LHCN-M2 (cell line): ENCODE data around the gene INVS. TPM values are rescaled to one million over a fixed set of nuclear protein-coding genes. Genes with fewer than 3 reads are reported as not detected.
"Not testable (repeated sequence)": the region's sequence is repeated elsewhere in the genome, so short reads cannot be mapped to it uniquely, and the experiment has no call there.

Source experiments
- DNase-seq: peaks from one replicate; pipeline ENCODE4 v3.0.0-alpha.2; 2012; ENCODE audit warnings: low read depth
- polyA plus RNA-seq: library from polyadenylated mRNA; unstranded; fragments of >200 nt; gene quantifications from one replicate; pipeline ENCODE4 v1.2.1, GENCODE V29; 2012; ENCODE audit warnings: missing spikeins
- total RNA-seq: library from RNA; depleted of rRNA; stranded (reverse); fragments of >200 nt; gene quantifications from 2 replicates; pipeline ENCODE4 v1.2.3, GENCODE V29; 2014; rRNA removed

Gene INVS, protein sequence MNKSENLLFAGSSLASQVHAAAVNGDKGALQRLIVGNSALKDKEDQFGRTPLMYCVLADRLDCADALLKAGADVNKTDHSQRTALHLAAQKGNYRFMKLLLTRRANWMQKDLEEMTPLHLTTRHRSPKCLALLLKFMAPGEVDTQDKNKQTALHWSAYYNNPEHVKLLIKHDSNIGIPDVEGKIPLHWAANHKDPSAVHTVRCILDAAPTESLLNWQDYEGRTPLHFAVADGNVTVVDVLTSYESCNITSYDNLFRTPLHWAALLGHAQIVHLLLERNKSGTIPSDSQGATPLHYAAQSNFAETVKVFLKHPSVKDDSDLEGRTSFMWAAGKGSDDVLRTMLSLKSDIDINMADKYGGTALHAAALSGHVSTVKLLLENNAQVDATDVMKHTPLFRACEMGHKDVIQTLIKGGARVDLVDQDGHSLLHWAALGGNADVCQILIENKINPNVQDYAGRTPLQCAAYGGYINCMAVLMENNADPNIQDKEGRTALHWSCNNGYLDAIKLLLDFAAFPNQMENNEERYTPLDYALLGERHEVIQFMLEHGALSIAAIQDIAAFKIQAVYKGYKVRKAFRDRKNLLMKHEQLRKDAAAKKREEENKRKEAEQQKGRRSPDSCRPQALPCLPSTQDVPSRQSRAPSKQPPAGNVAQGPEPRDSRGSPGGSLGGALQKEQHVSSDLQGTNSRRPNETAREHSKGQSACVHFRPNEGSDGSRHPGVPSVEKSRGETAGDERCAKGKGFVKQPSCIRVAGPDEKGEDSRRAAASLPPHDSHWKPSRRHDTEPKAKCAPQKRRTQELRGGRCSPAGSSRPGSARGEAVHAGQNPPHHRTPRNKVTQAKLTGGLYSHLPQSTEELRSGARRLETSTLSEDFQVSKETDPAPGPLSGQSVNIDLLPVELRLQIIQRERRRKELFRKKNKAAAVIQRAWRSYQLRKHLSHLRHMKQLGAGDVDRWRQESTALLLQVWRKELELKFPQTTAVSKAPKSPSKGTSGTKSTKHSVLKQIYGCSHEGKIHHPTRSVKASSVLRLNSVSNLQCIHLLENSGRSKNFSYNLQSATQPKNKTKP
- 16.3 and 16.6 TPM in 2 replicates for total RNA-seq
- 5.7 TPM for polyA plus RNA-seq

DNA sequence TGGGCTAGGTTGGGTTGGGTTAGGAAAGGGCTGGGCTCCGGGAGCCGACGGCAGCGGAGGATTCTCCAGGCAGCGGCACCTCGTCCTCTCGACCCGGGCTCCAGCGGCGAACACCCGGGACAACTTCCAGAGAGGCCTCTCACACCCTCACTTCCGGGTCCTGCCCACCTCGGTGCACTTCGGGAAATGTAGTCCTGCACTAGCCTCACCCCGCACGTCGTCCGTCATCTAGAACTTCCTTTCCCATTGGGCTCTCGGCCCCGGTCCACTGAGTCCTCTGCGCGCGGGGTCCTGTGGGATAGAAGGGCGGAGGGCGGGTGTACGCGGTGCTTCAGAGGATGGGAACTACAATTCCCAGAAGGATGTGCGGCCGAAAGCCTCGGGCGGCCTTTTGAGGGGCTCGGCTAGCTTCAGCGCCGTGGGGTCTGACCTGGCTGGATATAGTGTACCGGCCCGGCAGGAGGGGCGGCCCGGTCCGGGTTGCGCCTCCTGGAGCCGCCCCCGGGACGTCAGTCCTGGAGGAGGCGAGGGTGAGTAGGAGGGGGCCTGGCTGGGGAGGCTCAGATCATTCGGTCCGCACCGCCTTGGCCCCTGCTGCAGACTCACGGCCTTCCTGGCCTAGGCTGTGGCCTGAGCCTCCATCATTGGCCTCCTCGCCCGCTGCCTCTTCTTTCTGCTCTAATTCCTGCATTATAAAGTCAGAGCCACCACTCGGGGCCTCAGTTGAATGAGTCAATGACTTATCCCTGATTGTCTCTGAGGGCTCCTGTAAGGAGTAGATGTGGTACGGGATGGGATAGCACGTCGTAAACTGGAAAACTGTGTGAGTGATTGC lies at the start of gene INVS, which contains the start of gene ERP44:
TSS of gene INVS (plus strand) at position 357 of the 835 bp plus-strand sequence. CDS start 5,279 bp downstream, outside the sequence.
TSS of gene ERP44 (minus strand) at position 114 of the 835 bp plus-strand sequence. CDS start 160 bp downstream, outside the sequence.
- peak; percentile 99 for DNase-seq

DNA sequence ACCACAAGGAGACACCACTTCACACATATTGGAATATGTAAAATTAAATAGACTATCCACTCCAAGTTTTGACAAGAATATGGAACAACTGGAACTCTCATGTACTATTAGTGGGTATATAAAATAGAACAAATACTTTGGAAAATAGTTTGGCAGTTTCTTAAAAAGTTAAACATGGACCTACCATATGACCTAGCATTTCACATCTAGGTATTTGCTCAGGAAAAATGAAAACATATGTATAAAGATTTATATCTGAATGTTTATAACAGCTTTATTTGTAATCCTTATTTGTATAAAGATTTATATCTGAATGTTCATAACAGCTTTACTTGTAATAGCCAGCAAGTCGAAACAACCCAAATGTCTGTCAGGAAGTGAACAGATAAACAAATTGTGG lies 49.5 kb upstream of the INVS start:
- DNase-seq: no peak

DNA sequence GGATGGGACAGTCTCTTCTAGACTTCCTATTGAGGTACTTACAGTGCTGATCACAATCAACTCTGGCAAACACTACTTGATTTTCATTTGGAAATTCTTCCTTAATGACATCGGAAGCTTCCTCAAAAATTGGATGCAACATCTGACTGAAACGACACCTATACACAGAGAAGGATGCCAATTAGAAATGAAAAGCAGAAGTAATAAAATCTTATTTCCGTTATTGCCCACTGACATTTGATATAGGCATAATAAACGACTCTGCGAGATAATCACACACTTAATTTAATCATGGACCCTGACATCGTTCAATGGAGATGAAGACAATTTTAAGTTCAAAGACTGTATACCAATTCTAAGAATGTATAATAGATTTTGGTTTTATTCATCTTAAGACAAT lies 46.7 kb upstream of the INVS start:
- DNase-seq: no peak

DNA sequence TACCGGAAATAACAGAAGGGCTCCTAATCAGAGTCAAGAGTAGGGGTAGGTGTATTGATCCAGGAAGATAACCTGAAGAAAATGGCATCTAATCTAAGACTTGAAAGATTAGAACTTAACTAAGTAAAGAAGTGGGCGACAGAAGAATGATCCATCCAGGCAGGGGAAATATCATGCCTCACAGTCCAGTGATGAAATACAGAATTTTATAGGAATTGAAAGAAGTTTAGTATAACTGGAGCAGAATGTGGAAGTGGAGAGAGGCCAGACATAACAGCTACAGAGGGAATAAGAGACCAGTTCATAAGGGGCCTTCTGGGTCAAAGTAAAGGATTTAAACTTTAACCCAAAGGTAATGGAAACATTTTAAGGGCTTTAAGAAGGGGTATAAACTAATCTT lies 42.5 kb upstream of the INVS start:
- no peak for DNase-seq

DNA sequence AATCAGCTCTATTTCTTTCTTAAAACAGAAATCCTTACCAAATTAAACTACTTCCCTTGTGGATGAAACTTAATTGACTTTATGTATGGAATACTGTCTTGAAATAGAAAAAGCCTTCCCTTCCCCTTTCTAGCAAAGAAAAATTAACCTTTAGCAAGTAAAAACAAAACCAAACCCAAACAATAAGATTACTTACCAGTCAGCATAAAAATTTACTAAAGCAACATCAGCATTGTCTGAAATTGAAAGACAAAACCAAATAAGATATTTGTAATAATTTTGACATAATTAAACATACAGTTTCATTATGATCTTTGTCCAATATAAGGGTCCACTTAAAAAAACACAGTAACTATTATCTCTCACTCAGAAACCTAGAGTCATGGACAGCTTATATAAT lies 41.4 kb upstream of the INVS start:
- DNase-seq: no peak

DNA sequence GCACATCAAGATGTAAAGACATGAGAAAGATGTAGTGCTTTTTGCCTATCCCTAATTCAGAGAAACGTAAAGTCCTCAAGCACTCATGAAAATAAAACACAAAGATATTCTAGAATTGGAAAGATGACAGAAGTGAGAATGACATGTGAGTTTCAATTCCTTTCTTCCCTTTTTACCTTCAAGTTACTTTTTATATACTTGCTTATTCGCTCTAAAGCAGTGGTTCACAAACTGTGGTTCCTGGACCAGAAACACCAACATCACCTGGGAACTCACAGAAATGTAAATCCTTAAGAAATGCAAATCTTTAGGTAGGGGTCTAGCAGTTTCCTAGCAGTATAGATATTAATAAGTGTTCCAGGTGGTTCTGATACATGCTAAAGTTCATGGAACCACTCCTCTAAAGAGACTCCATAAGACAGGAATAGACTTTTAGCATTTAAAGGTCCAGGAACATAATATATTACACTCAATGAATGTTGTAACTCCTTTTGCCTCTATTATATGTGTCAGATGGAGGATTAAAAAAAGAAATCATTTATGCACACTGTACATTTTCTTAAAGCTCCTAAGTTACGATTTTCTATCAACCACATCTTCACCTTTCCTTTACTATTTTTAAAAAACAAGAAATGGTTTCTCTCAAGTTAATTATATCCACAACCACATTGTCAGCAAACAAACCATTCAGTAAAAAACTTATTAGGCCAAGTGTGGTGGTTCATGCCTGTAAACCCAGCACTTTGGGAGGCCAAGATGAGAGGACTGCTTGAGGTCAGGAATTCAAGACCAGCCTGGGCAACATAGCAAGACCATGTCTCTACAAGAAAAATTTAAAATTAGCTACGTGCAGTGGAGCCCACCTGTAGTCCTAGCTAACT lies 40.1 kb upstream of the INVS start:
- DNase-seq: no peak

DNA sequence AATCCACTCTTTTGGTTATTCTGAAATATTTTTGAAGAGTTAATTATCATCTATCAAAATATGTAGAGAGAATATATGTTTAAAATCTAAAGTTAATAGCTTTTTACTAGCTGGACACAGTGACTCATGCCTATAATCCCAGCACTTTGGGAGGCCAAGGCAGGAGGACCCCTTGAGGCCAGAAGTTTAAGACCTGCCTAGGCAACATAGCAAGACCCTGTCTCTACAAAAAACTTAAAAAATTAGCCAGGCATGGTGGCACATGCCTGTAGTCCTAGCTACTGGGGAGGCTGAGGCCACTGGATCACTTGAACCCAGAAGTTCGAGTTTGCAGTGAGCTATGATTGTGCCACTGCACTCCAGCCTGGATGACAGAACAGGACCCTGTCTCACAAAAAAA lies 36.4 kb upstream of the INVS start:
- DNase-seq: not testable (repeated sequence)

DNA sequence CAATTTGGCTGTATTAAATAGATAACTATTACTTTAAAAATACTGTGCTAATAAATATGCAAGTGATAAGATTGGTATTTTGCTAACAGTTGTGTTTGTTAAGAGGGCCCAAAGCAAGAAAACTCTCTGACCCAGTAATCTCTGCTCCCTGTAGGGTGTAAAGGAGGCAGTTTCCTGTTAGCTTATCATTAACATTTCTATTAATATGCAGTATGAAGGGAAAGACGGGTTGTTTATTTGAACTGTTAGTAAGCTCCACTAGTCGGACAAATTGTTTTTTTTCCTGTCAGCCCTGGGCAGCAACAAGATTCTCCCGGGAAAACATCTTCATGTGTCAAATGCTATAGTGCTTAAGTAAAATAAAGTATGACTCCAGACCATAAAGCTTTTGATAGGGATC lies 35.9 kb upstream of the INVS start:
- no peak for DNase-seq

DNA sequence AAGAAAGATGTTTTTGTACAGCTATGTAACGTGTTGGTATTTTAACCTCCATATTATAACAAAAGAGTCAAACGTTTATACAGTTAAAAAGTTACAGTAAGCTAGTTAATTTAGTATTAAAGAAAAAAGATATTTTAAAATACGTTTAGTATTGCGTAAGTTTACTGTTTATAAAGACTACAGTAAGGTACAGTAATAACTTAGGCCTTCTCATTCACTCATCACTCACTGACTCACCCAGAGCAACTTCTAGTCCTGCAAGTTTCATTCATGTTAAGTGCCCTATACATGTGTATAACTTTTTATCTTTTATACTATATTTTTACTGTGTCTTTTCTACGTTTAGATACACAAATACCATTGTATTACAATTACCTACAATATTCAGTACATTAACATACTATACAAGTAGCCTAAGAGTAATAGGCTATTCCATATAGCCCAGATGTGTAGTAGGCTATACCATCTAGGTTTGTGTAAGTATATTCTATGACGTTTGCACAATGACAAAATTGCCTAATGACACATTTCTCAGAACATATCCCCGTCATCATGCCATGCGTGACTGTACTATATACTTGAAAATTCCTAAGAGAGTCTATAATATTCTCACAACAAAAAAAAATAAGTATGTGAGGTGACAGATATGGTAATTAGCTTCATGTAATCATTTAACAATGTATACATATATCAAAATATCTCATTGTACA lies 34.0 kb upstream of the INVS start:
- DNase-seq: peak; percentile 66

DNA sequence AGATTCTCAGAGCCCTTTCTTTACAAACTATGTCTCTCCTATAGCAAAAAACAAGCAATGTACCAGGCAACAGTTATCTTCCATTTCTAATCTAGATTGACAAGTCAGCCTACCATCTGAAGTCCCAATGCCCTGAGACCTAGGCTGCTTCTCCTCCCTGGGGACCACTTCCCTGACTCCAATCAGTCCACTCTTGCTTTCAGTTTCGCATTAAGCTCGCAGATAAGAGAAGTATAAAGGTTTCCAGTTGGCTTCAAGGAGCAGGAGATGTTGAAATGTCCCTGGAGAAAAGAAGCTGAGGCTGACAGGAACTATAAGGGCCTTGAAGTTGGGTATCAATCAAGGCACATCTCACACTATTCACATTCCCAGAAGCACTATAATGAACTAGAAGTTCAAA lies 32.5 kb upstream of the INVS start:
- peak; percentile 28 for DNase-seq

DNA sequence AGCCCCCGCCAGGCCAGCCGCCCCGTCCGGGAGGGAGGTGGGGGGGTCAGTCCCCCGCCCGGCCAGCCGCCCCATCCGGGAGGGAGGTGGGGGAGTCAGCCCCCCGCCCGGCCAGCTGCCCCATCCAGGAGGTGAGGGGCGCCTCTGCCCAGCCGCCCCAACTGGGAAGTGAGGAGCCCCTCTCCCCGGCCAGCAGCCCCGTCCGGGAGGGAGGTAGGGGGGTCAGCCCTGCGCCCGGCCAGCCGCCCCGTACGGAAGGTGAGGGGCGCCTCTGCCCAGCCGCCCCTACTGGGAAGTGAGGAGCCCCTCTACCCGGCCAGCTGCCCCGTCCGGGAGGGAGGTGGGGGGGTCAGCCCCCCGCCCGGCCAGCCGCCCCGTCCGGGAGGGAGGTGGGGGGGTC lies 31.1 kb upstream of the INVS start:
- DNase-seq: not testable (repeated sequence)

DNA sequence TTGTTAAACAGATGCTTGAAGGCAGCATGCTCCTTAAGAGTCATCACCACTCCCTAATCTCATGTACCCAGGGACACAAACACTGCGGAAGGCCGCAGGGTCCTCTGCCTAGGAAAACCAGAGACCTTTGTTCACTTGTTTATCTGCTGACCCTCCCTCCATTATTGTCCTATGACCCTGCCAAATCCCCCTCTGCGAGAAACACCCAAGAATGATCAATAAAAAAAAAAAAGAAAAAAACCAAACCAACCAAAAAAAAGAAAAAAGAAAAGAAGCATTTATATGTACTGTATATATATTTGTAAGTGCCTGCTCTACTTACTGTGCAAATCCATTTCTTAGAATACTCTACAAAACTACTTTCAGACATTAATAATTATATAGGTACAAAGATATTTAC lies 30.0 kb upstream of the INVS start:
- not testable (repeated sequence) for DNase-seq

DNA sequence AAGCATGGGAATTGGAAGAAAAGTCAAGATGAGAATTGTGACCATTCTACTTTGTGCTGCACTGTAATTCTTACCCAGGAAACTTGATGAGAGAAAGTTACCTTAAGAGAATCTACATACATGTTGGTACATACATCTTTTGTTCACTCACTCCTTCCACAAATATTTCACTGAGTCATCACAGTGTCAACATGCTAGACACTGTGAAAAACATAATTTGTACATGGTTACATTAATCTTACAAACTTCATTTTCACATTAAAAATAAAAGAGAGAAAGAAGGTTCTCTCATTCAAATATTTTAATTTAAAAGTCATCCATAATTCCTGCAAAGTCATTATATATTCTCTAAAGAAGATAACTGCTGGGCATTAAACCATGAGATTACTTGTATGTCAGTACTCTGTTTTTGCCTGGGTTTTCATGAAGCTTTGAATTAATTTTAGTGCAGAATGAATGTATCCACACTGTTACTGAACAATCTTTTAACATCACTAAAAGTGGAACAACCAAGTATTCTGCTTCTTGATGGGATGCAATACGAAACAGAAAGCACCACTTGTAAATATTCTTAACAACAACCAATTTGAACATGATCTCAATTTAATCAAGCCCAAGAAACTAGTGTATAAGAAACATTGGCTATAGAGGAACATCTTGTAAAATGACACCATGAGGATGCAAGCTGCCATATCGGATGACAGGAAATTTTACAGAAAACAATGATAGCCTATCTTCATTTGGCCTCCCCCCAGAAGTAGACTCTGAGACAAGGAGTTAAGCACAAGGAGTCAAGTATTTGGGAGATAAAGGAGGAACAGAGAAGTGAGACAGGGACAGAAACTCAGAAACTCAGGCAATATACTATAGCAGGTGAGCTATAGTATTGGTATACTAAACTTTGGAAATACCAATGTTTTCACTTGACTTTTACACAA lies 28.7 kb upstream of the INVS start:
- DNase-seq: no peak

DNA sequence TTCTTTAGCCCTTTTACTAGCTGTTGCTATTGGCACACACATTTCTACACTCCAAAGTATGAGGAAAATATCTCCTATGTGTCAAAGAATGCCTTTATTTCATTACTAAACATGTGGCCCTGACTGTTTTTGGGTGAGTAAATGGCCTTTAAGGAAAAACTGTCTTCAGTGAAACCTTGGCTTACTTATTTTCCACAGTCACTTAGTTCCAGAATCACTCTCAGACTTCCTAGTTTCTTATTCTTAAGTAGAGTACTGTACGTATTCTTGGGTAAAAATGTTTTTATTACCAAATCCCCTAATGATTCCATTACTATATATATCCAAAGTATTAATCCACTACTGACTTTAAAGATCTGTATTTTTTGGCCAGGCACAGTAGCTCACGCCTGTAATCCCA lies 27.8 kb upstream of the INVS start:
- no peak for DNase-seq

DNA sequence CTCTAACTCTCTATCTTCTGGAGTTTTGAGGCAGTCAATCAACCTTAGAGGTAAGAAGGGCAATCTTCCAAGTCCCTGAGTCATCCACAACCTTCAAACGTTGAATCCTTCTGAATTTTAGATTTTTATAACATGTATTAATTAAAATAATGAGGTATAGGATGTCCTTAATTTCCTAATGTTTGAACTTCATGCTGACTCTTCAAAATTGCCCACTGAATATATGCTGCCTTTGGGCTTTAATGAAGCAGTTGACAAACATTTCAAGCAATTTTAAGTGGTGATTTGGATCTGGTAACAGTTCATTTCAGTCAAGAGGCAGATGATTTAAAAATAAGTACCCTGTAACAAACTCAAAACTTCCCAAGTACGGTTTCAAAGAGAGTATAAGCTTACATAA lies 26.2 kb upstream of the INVS start:
- no peak for DNase-seq

DNA sequence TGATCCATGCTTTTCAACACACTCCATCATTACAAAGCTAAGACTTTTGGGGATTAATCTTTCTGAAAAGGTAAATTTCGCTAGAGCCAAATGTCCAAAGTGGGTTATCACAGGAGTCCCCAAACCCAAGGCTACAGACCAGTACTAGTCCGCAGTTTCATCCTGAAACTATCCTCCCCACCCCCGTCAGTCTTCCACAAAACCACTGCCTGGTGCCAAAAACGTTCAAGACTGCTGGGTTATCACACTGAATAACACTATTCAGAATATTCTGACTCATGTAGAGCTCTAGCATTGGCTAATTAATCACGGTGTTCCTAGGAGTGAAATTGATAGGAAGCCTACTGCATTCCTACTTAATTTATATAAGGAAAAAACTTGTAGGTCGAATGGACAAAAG lies 24.9 kb upstream of the INVS start:
- no peak for DNase-seq

DNA sequence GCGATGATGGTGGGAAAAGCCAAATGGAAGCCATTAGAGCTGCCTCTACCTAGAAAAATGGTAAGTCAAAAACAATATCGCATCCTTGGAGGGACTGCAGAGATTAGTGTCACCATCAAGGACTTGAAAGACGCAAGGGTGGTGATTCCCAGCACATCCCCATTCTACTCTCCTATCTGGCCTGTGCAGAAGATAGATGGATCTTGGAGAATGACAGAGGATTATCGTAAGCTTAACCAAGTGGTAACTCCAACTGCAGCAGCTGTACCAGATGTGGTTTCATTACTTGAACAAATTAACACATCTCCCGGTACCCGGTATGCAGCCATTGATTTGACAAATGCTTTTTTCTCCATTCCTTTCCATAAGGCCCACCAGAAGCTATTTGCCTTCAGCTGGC lies 24.1 kb upstream of the INVS start:
- no peak for DNase-seq

DNA sequence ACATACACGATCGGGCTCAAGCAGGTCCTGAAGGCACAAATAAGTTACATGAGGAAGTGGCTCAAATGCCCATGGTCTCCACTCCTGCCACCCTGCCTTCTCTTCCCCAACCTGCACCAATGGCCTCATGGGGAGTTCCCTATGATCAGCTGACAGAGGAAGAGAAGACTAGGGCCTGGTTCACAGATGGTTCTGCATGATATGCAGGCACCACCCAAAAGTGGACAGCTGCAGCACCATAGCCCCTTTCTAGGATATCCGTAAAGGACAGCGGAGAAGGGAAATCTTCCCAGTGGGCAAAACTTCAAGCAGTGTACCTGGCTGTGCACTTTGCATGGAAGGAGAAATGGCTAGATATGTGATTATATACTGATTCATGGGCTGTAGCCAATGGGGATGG lies 22.8 kb upstream of the INVS start:
- DNase-seq: not testable (repeated sequence)
